Activated CD4-positive, alpha-beta T cell treated with anti-CD3 and anti-CD28 coated beads, Interleukin-2, amount 50 U/mL, for 24 hours (primary cell): ENCODE measurements around the gene BTBD9.
"Not testable (repeated sequence)": the region's sequence is repeated elsewhere in the genome, so short reads cannot be mapped to it uniquely, and the experiment has no call there.

Source experiments
- DNase-seq, 2 donors: peaks; one replicate each; pipeline ENCODE4 v3.0.0-alpha.2; 2020; ENCODE audit warnings: low read depth in 1 of 2, low spot score in 1 of 2

The BTBD9 gene

GRCh38 chr6:38436726-38437465, 202.8 kb downstream of the BTBD9 start:
- DNase-seq, result no peak

DNA sequence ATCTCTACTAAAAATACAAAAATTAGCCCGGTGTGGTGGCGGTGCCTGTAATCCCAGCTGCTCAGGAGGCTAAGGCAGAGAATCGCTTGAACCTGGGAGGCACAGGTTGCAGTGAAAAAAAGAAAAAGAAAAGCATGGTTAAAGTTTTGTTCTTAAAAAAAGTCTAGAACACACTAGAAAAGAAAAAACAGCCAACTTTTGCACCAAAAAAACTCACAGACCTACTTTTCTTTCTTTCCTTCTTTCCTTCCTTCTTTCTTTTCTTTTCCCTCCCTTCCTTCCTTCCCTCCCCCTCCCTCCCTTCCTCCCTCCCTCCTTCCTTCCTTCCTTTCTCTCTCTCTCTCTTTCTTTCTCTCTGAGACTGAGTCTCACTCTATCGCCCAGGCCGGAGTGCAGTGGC, 204.4 kb downstream of the BTBD9 start:
- no peak for DNase-seq

DNA sequence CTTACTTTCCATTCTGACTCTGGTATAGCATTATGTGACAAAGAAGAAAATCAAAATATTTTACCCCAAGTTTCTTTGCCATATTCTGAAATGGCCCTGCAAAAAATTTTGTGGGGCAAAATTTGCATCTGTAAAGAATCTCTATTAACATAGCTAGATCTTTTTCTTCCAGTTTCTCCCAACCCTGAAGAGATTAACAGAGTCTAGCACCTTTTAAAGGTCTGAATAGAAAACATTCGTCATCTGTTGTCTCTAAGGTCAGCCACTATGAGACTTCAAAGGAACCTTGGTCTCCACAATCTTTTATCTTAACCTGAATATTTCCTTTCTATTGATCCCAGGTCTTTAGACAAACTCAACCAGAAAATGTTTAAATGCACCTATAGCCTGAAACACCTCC, 205.7 kb downstream of the BTBD9 start:
- DNase-seq, result no peak

GRCh38 chr6:38432479-38432878, 207.2 kb downstream of the BTBD9 start:
- DNase-seq, result no peak

DNA sequence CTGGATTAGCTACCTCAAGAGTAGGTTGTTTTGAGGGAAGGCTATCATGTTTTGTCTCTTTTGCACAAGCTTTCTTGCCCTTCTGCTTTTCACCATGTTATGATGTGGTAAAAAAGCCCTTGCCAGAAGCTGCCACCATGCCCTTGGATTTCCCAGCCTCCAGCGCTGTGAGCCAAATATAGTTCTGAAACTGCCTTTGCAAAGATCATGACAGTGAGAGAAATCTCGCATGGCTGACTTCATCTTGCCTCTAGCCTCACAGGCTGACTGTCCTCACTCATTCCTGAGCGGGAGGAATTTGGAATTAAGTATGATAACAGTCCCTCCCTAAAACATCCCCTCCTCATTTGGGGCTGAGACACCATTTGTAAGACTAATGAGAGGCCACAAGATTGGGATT, 207.7 kb downstream of the BTBD9 start:
- DNase-seq, result no peak

GRCh38 chr6:38429546-38429945, 210.2 kb downstream of the BTBD9 start:
- no peak for DNase-seq

DNA sequence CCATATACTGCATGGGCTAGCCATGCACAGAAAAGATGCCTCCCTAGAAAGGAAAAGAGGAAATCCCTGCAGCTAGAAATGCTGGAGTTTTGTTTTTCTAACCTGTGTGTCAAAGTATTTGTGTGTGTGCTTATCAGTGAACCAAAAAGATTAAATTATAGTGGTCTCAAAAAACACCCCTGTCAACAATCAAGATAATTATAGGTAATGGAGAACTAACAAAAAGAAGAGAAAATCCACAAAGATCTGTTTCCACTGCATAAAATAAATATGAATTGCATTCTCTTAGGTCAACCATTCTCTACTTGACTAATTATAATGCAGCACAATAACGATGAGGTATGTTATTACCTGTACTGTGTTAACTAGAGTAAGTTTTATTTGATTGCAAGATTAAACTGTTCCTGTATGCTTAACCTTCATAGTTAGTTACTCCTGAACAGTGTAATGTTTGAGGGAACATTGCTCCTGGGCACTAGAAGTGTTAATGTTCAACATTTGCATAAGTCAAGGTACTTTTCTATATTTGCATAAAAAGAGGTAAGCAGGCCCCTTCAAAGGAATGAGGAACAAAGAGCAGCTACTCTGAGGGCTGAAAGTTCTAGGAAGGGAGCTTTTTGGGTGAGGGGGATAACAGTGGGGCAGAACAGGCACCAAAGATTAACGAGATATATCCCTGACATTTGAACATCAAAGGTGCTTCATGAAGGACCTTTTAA, 212.1 kb downstream of the BTBD9 start:
- DNase-seq, result no peak

DNA sequence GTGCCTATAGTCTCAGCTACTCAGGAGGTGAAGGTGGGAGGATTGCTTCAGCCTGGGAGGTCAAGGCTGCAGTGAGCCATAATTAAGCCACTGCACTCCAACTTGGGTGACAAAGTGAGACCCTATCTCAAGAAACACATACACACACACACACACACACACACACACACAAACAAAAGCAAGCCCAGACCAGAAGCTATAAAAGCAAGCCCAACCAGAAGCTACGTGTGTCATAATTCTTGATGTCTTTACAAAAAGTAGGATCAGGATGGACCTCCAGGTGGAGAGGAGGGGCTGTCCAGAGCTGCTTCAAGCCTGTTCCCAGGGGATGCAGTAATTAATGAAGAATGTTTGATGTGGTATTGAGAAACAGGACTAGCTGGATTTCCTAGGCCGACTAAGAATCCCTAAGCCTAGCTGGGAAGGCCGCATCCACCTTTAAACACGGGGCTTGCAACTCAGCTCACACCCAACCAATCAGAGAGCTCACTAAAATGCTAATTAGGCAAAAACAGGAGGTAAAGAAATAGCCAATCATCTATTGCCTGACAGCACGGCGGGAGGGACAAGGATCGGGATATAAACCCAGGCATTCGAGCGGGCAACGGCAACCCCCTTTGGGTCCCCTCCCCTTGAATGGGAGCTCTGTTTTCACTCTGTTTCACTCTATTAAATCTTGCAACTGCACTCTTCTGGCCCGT, 213.8 kb downstream of the BTBD9 start:
- not testable (repeated sequence) for DNase-seq

DNA sequence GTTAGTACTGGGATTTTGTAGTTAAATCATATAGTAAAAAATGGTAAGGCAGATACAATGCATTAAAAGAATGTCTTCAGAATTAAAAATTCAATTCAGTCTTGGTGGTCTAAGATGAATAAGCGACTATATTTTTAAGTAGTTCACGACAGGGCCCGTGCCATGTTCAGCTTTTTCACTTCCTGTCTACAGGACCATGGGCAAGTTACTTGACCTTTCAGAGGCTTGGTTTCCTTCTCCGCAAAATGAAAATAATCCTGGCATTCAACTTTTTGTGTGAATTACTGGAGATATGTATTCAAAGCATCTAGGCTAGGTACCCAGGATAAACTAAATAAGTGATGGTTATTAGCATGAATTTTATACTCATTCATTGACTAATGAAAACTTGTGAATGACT, 216.0 kb downstream of the BTBD9 start:
- no peak for DNase-seq

GRCh38 chr6:38420207-38420606, 219.5 kb downstream of the BTBD9 start:
- DNase-seq, result no peak

DNA sequence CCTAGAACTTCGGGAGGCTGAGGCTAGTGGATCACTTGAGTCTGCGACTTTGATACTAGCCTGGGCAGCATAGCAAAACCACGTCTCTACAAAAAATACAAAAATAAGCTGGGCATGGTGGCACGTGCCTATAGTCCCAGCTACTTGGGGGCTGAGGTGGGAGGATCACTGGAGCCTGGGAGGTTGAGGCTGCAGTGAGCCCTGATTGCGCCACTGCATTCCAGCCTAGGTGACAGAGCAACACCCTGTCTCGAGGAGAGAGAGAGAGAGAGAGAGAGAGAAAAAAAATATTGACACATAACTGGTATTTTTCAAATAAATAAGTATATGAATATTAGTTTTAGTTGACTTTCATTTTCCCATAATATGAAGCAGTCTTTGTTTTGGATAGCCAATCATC, 222.2 kb downstream of the BTBD9 start:
- DNase-seq, result no peak

DNA sequence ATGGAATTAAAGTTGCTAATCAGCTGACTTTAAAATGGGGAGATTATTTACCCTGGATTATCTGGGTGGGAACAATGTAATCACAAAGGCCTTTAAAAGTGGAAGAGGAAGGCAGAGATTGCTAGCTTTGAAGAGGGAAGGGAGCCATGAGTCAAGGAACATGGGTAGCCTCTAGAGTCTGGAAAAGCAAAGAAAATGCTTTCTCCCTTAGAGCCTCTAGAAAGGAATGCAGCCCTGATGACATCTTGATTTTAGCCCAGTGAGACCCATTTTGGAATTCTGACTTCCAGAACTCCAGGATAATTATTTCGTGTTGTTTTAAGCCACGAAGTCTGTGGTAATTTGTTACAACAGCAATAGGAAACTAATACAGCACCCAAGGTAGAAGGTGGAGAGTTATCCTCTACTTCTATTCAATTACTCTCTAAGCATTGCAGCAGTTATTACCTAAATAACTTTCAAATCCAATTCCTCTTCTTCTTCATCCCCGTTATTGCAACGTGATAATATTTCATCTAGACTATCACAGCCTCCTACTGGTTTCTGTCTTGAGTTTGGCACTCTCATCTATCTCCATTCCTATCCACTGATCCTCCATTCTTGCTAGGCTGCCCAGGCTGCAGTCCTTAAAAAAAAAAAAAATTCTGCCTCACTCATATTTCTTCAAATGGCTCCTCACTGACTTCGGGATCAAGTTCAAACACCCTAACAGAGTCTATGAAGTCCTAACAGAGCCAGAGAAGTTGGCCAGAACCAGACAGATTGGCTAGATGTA, 224.3 kb downstream of the BTBD9 start:
- no peak for DNase-seq

DNA sequence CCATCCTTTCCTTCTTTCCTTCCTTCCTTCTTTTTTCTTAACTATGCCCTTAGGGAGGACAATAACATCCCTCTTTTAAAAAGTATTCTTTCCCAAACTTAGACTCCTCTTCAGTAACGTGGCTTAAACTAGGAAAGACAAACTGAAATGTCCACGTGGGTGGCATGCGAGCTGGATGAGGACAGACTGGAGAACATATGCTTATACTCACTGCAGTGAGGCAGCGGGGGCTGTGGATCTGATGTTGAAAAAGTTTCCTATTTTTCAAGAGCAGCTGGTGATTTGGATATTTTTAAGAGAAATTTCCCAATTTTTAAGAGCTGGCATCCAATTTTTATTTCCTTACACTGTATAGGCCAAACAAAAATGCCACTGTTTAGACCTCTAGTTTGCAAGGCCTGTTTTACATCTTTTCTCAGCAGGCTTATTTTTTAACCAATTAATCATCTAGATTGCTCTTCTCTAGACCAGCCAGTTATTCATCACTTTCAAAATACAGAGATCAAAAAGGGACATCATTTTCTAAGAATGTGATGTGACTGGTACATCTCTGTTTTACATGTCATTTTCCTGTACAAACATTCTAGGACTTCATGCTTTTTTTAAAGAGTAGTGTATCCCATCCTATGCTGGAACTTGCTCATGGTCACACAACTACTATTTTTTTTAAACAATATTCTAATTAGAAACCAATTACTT, 226.5 kb downstream of the BTBD9 start:
- no peak for DNase-seq

DNA sequence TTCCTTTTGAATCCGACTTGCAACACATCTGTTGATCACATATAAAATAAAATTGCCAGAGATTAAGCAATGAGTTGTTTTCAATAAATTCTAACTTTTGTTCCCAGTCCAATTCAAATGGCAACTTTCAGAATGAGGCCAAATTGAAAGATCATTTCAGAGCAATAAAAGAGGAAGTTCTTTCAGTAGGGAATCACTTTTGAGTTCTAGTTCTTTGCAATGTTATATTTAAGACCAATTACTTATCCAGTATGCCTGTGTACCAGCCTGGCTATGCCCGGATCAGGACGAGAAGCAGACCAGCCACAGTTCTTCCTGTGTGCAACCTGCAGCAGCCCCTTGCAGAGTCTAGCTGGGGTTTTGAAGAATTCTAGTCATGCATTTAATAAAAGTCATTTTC, 232.5 kb downstream of the BTBD9 start:
- DNase-seq, result no peak

DNA sequence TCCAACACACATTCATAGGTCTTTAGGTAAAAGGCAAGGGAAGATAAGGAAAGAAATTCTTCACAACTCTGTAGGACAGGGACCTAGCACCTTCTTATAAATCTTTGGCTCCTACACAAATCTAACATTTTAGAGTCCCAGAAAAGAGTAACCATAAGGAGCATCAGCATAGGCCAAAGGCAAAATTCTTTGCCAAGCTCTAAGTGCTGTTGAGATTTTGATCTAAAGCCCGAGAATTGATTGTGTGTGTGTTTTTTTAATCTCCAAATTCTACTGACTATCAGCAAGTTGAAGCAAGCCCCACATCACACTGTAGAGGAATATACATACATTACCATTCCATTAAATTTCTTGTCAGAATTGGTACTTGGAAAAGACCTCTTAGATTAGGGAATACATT, 233.6 kb downstream of the BTBD9 start:
- no peak for DNase-seq

DNA sequence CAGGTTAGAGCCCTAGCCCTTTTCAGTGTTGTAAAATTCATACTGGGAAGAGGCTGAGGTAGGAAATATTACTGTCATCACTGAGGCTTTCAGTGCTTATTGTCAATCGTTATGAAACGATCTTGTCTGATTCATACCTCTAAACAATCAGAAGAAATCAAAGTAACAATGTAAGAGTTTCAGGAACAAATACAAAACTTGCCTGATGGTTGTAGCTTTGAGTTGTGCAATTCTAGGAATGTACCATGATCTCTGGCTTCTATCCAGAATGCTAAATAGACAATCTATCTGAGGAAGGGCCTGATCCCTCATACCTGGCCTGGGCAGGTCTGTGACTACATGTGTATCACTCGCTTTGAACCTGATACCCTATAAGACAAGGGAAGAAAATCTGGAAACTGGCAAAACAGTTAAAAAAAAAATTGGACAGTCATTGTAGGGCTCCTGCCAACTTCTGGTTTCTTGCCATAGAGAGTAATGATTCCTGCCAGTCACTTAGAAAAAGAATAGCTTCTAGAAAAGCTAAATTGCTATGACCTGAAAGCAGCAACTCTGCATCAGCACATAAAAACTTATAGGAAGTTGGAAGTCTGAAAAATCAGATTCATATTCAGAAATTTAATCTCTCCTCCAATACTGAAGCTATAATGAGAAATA, 234.7 kb downstream of the BTBD9 start:
- DNase-seq, result no peak

- DNase-seq, result no peak
Observed at GRCh38 chr6:38404355-38404754, 235.4 kb downstream of the BTBD9 start.

- no peak for DNase-seq
Observed at GRCh38 chr6:38403548-38403947, 236.2 kb downstream of the BTBD9 start.

DNA sequence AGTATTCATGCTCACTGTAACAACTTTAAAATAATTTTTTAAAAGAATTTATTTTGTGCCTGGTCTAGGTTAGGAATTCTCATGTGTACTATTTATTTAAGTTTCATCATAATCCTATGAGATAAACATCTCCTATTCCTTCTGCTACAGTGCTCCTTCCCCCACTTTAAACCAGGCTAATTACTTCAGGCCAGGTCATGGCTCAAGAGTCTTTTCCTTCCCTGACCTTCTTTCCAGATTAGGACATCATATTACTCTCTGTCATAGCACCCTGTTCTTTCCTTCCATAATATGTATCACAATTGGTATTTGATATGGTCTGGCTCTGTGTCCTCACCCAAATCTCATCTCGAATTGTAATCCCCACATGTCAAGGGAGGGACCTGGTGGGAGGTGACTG, 239.0 kb downstream of the BTBD9 start:
- no peak for DNase-seq

DNA sequence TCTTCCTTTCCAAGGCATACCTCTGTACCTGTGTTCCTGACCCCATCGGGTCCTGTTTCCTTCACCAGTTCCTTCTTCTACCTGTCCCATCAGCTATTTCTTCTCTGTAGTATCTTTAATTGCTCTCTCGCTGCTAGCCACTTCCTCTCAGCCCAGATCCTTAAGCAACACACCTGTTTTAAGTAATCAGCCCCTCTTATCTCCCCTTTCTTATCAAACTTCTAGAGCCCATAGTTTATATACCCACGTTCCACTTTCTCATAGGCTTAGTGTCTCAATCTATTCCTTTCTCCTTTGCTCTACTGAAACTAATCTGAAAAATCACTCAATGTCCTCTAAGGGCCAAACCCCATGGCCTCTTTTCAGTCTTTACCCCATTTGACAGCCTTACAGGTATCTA, 239.6 kb downstream of the BTBD9 start:
- DNase-seq, result no peak
